B cell (primary cell): ENCODE results near the gene TYW1B.
"Not testable (repeated sequence)": the region's sequence is repeated elsewhere in the genome, so short reads cannot be mapped to it uniquely, and the experiment has no call there.

Experiments used
- CTCF ChIP-seq: fragments of 200-600 bp; IDR thresholded peaks from one replicate; pipeline ENCODE4 v1.8.0; 2022; ENCODE audit warnings: antibody characterized with exemption, mild to moderate bottlenecking
- EZH2 ChIP-seq: IDR thresholded peaks from 2 replicates; pipeline ENCODE4 v1.6.1; 2012; ENCODE audit warnings: borderline replicate concordance, low read depth, mild to moderate bottlenecking, moderate library complexity, low read length; ENCODE audit not compliant: insufficient read depth, poor library complexity, severe bottlenecking

GRCh38 chr7:72844146-72844545 is 16.1 kb upstream of the TYW1B start:
- not testable (repeated sequence) for TF ChIP-seq CTCF, EZH2
